ENCODE results near the gene CEP295NL.
A peak's percentile ranks its signal among the peaks of the same experiment; 100 is the strongest.
"Not testable (repeated sequence)": the region's sequence is repeated elsewhere in the genome, so short reads cannot be mapped to it uniquely, and the experiment has no call there.

Gene CEP295NL

GRCh38 chr17:78892936-78893379 lies 10.0 kb downstream of the CEP295NL start:
- H3K27me3 ChIP-seq (ENCODE audit: low read depth, low read length), result no peaks in the 10 kb centered on the region
- H3K36me3 ChIP-seq (ENCODE audit: control insufficient read depth in 1 of 2, insufficient read depth in 2 of 2, low read length in 2 of 2), result peaks cover 0 to 5% of the 10 kb centered on the region in 2 donors
- H3K27ac ChIP-seq (ENCODE audit: low read length), result no peak overlapping the region
- H3K4me1 ChIP-seq (ENCODE audit: control insufficient read depth in 1 of 2, insufficient read depth in 2 of 2, low read length in 2 of 2), result peaks cover 13 to 79% of the 10 kb centered on the region in 2 donors
- no peak overlapping the region for H3K4me3 ChIP-seq (ENCODE audit: low read depth in 1 of 2, low read length in 2 of 2)
- H3K9me3 ChIP-seq (ENCODE audit: control insufficient read depth in 1 of 2, low read length in 2 of 2), result no peaks in the 10 kb centered on the region

DNA sequence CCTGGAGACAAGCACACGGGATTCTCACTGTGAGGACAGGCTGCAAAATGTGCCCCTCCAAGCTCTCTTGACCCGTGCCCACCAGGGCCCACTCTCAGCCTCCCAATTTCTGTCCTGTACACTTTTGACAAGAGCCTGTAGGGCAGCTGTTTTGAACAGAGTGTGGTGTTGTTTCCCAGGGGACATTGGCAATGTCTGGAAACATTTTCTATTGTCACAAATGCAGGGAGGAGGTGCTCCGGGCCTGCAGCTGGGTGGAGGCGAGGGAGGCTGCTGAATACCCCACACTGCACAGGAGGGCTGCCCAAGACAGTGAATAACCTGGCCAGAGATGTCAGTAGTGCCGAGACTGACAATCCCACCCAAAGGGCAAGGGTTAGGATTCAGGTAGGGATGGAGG lies 10.5 kb downstream of the CEP295NL start:
- no peaks in the 10 kb centered on the region for H3K9me3 ChIP-seq (ENCODE audit: control insufficient read depth in 1 of 2, low read length in 2 of 2)
- H3K4me3 ChIP-seq (ENCODE audit: low read depth in 1 of 2, low read length in 2 of 2), result no peak overlapping the region
- peaks cover 13 to 75% of the 10 kb centered on the region in 2 donors for H3K4me1 ChIP-seq (ENCODE audit: control insufficient read depth in 1 of 2, insufficient read depth in 2 of 2, low read length in 2 of 2)
- no peak overlapping the region for H3K27ac ChIP-seq (ENCODE audit: low read length)
- H3K36me3 ChIP-seq (ENCODE audit: control insufficient read depth in 1 of 2, insufficient read depth in 2 of 2, low read length in 2 of 2), result peaks cover 0 to under 1% of the 10 kb centered on the region in 2 donors
- H3K27me3 ChIP-seq (ENCODE audit: low read depth, low read length), result no peaks in the 10 kb centered on the region

DNA sequence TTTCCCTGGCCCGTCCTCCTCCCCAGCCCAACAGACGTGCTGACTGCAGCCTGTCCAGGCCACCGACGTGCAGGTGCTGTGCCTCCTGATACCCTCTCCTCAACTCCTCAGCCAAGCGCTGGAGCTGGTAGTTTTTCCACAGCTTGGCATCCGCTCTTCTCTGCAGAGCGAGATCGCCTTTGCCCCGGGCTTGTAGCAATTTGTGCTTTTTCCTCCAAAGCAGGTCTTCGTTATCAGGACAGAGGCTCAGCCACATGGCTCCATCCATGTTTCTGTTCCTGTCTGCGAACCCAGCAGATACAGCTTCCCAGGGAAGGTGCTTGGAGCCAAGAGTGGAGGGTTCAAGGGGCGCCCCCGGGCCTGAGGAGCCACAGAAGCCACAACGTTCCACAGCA lies 10.9 kb downstream of the CEP295NL start:
- no peaks in the 10 kb centered on the region for H3K9me3 ChIP-seq (ENCODE audit: control insufficient read depth in 1 of 2, low read length in 2 of 2)
- H3K27ac ChIP-seq (ENCODE audit: low read length), result no peak overlapping the region
- no peaks in the 10 kb centered on the region for H3K36me3 ChIP-seq (ENCODE audit: control insufficient read depth in 1 of 2, insufficient read depth in 2 of 2, low read length in 2 of 2)
- peaks cover 13 to 70% of the 10 kb centered on the region in 2 donors for H3K4me1 ChIP-seq (ENCODE audit: control insufficient read depth in 1 of 2, insufficient read depth in 2 of 2, low read length in 2 of 2)
- no peak overlapping the region for H3K4me3 ChIP-seq (ENCODE audit: low read depth in 1 of 2, low read length in 2 of 2)
- no peaks in the 10 kb centered on the region for H3K27me3 ChIP-seq (ENCODE audit: low read depth, low read length)

- no peaks in the 10 kb centered on the region for H3K27me3 ChIP-seq (ENCODE audit: low read depth, low read length)
- H3K27ac ChIP-seq (ENCODE audit: low read length), result no peak overlapping the region
- H3K36me3 ChIP-seq (ENCODE audit: control insufficient read depth in 1 of 2, insufficient read depth in 2 of 2, low read length in 2 of 2), result no peaks in the 10 kb centered on the region
- H3K4me1 ChIP-seq (ENCODE audit: control insufficient read depth in 1 of 2, insufficient read depth in 2 of 2, low read length in 2 of 2), result peaks cover 13 to 65% of the 10 kb centered on the region in 2 donors
- H3K4me3 ChIP-seq (ENCODE audit: low read depth in 1 of 2, low read length in 2 of 2), result no peak overlapping the region
- H3K9me3 ChIP-seq (ENCODE audit: control insufficient read depth in 1 of 2, low read length in 2 of 2), result no peaks in the 10 kb centered on the region
Observed at GRCh38 chr17:78891406-78892061, 11.5 kb downstream of the CEP295NL start.

GRCh38 chr17:78890498-78890897 lies 12.5 kb downstream of the CEP295NL start:
- Histone ChIP-seq H3K27me3 (ENCODE audit: low read depth, low read length) (no peaks in the 10 kb centered on the region), H3K4me1 (ENCODE audit: control insufficient read depth in 1 of 2, insufficient read depth in 2 of 2, low read length in 2 of 2) (peaks cover 8 to 65% of the 10 kb centered on the region in 2 donors), H3K36me3 (ENCODE audit: control insufficient read depth in 1 of 2, insufficient read depth in 2 of 2, low read length in 2 of 2) (no peaks in the 10 kb centered on the region), H3K9me3 (ENCODE audit: control insufficient read depth in 1 of 2, low read length in 2 of 2) (no peaks in the 10 kb centered on the region), H3K4me3 (ENCODE audit: low read depth in 1 of 2, low read length in 2 of 2) (no peak overlapping the region), H3K27ac (ENCODE audit: low read length) (no peak overlapping the region)

GRCh38 chr17:78890096-78890495 lies 12.9 kb downstream of the CEP295NL start:
- peaks cover 8 to 65% of the 10 kb centered on the region in 2 donors for H3K4me1 ChIP-seq (ENCODE audit: control insufficient read depth in 1 of 2, insufficient read depth in 2 of 2, low read length in 2 of 2)
- H3K27ac ChIP-seq (ENCODE audit: low read length); H3K9me3 ChIP-seq (ENCODE audit: control insufficient read depth in 1 of 2, low read length in 2 of 2); H3K27me3 ChIP-seq (ENCODE audit: low read depth, low read length); H3K36me3 ChIP-seq (ENCODE audit: control insufficient read depth in 1 of 2, insufficient read depth in 2 of 2, low read length in 2 of 2); H3K4me3 ChIP-seq (ENCODE audit: low read depth in 1 of 2, low read length in 2 of 2): not testable (repeated sequence)

- no peaks in the 10 kb centered on the region for H3K9me3 ChIP-seq (ENCODE audit: control insufficient read depth in 1 of 2, low read length in 2 of 2)
- H3K36me3 ChIP-seq (ENCODE audit: control insufficient read depth in 1 of 2, insufficient read depth in 2 of 2, low read length in 2 of 2), result no peaks in the 10 kb centered on the region
- peak overlapping the region; percentile 39 for H3K27ac ChIP-seq (ENCODE audit: low read length)
- peaks cover 11 to 65% of the 10 kb centered on the region in 2 donors for H3K4me1 ChIP-seq (ENCODE audit: control insufficient read depth in 1 of 2, insufficient read depth in 2 of 2, low read length in 2 of 2)
- no peaks in the 10 kb centered on the region for H3K27me3 ChIP-seq (ENCODE audit: low read depth, low read length)
- H3K4me3 ChIP-seq (ENCODE audit: low read depth in 1 of 2, low read length in 2 of 2), result peak overlapping the region in 1 of 2 donors; percentile 5
Observed at GRCh38 chr17:78889531-78889930, 13.5 kb downstream of the CEP295NL start.

- Histone ChIP-seq H3K27me3 (ENCODE audit: low read depth, low read length) (no peaks in the 10 kb centered on the region), H3K9me3 (ENCODE audit: control insufficient read depth in 1 of 2, low read length in 2 of 2) (no peaks in the 10 kb centered on the region), H3K4me3 (ENCODE audit: low read depth in 1 of 2, low read length in 2 of 2) (peak overlapping the region in 1 of 2 donors; percentile 5), H3K4me1 (ENCODE audit: control insufficient read depth in 1 of 2, insufficient read depth in 2 of 2, low read length in 2 of 2) (peaks cover 16 to 65% of the 10 kb centered on the region in 2 donors), H3K27ac (ENCODE audit: low read length) (peak overlapping the region; percentile 39), H3K36me3 (ENCODE audit: control insufficient read depth in 1 of 2, insufficient read depth in 2 of 2, low read length in 2 of 2) (no peaks in the 10 kb centered on the region)
Observed at GRCh38 chr17:78888941-78889518, 14.0 kb downstream of the CEP295NL start.

DNA sequence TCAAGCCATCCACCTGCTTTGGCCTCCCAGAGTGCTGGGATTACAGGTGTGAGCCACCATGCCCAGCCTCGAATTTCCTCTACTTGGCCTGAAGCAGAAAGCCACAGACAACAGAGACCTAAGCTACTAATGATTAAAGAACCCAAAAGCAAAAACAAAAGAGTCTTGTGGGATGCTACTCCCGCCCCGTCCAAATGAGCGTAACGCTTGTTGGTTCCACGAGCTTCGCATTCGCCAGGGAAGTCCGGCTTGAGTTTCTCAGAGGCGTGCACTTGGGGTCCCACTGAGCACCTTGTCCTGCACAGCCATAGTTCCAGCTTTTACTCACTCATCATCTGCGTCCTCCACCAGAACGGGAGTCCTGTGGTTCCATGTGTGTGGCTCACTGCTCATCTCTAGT lies 16.0 kb downstream of the CEP295NL start:
- Histone ChIP-seq H3K36me3 (ENCODE audit: control insufficient read depth in 1 of 2, insufficient read depth in 2 of 2, low read length in 2 of 2) (no peaks in the 10 kb centered on the region), H3K27me3 (ENCODE audit: low read depth, low read length) (no peaks in the 10 kb centered on the region), H3K9me3 (ENCODE audit: control insufficient read depth in 1 of 2, low read length in 2 of 2) (no peaks in the 10 kb centered on the region), H3K4me3 (ENCODE audit: low read depth in 1 of 2, low read length in 2 of 2) (no peak overlapping the region), H3K4me1 (ENCODE audit: control insufficient read depth in 1 of 2, insufficient read depth in 2 of 2, low read length in 2 of 2) (peaks cover 10 to 65% of the 10 kb centered on the region in 2 donors), H3K27ac (ENCODE audit: low read length) (no peak overlapping the region)

- Histone ChIP-seq H3K9me3 (ENCODE audit: control insufficient read depth in 1 of 2, low read length in 2 of 2) (no peaks in the 10 kb centered on the region), H3K4me3 (ENCODE audit: low read depth in 1 of 2, low read length in 2 of 2) (no peak overlapping the region), H3K27me3 (ENCODE audit: low read depth, low read length) (no peaks in the 10 kb centered on the region), H3K27ac (ENCODE audit: low read length) (no peak overlapping the region), H3K4me1 (ENCODE audit: control insufficient read depth in 1 of 2, insufficient read depth in 2 of 2, low read length in 2 of 2) (peaks cover 7 to 63% of the 10 kb centered on the region in 2 donors), H3K36me3 (ENCODE audit: control insufficient read depth in 1 of 2, insufficient read depth in 2 of 2, low read length in 2 of 2) (no peaks in the 10 kb centered on the region)
Observed at GRCh38 chr17:78885956-78886355, 17.0 kb downstream of the CEP295NL start.

GRCh38 chr17:78884876-78885667 lies 17.9 kb downstream of the CEP295NL start:
- Histone ChIP-seq H3K9me3 (ENCODE audit: control insufficient read depth in 1 of 2, low read length in 2 of 2) (no peaks in the 10 kb centered on the region), H3K36me3 (ENCODE audit: control insufficient read depth in 1 of 2, insufficient read depth in 2 of 2, low read length in 2 of 2) (no peaks in the 10 kb centered on the region), H3K4me3 (ENCODE audit: low read depth in 1 of 2, low read length in 2 of 2) (peak overlapping the region in 1 of 2 donors; percentile 52), H3K27me3 (ENCODE audit: low read depth, low read length) (no peaks in the 10 kb centered on the region), H3K4me1 (ENCODE audit: control insufficient read depth in 1 of 2, insufficient read depth in 2 of 2, low read length in 2 of 2) (peaks cover 7 to 71% of the 10 kb centered on the region in 2 donors), H3K27ac (ENCODE audit: low read length) (peak overlapping the region; percentile 80)
